ENCODE results near the gene MGAT3.

GRCh38 chr22:39470451-39471291 is 13.9 kb downstream of the MGAT3 start:
- no peak for TF ChIP-seq TCF7L2 (IDR thresholded peaks at IDR 0.05; ENCODE audit: low read depth, low read length)
- no peak for TF ChIP-seq CTCF (IDR thresholded peaks at IDR 0.05)
- no peak for TF ChIP-seq POLR2AphosphoS5 (IDR thresholded peaks at IDR 0.05; ENCODE audit: low read depth, low read length)
- TF ChIP-seq REST (IDR thresholded peaks at IDR 0.05; ENCODE audit: insufficient read depth in 1 of 2, low read depth in 2 of 2, low read length in 1 of 2) = no peak
- TF ChIP-seq SIN3A (IDR thresholded peaks at IDR 0.05; ENCODE audit: borderline replicate concordance, insufficient read depth, low read depth, low read length) = no peak
